SU-DHL-6 (cell line): ENCODE results near the gene ENO3.

ENCODE experiments used
- H2AFZ ChIP-seq: fragments of 200-600 bp; sonication (generic); 2 replicates; pipeline ENCODE4 v1.6.1; 2014; ENCODE audit warnings: low read depth, mild to moderate bottlenecking, moderate library complexity, mixed read lengths, antibody characterized with exemption, low read length; ENCODE audit not compliant: severe bottlenecking
- H3F3A ChIP-seq: fragments of 200-600 bp; shearing (Covaris generic); 2 replicates; pipeline ENCODE4 v1.6.0; 2016; ENCODE audit warnings: antibody characterized with exemption, mild to moderate bottlenecking; ENCODE audit not compliant: insufficient read depth
- H3K27ac ChIP-seq: fragments of 200-600 bp; sonication (generic); 2 replicates; pipeline ENCODE4 v1.5.1; 2016; ENCODE audit warnings: low read depth, mild to moderate bottlenecking, low read length, moderate library complexity, mixed read lengths
- H3K27me3 ChIP-seq: fragments of 200-600 bp; sonication (generic), shearing (Covaris generic); 2 replicates; pipeline ENCODE4 v1.6.0; 2014; ENCODE audit warnings: mild to moderate bottlenecking, low read length
- H3K36me3 ChIP-seq: fragments of 200-600 bp; sonication (generic); 2 replicates; pipeline ENCODE4 v1.6.1; 2014; ENCODE audit warnings: mild to moderate bottlenecking, low read length, mixed read lengths
- H3K4me2 ChIP-seq: fragments of 300-600, 200-600 bp; shearing (Covaris generic), sonication (generic); 2 replicates; pipeline ENCODE4 v1.6.0; 2014; ENCODE audit warnings: low read length, low read depth, mild to moderate bottlenecking; ENCODE audit not compliant: poor library complexity, severe bottlenecking
- H3K4me3 ChIP-seq: fragments of 200-600 bp; sonication (generic); 2 replicates; pipeline ENCODE4 v1.5.1; 2014; ENCODE audit warnings: antibody characterized with exemption, low read length, mild to moderate bottlenecking, mixed read lengths; ENCODE audit not compliant: insufficient read depth, poor library complexity, severe bottlenecking
- H3K79me2 ChIP-seq: fragments of 200-600 bp; sonication (generic); 2 replicates; pipeline ENCODE4 v1.6.1; 2014; ENCODE audit warnings: mild to moderate bottlenecking, low read length, moderate library complexity; ENCODE audit not compliant: insufficient read depth
- H3K9ac ChIP-seq: fragments of 200-600 bp; sonication (generic); 2 replicates; pipeline ENCODE4 v1.7.0; 2014; ENCODE audit warnings: mild to moderate bottlenecking, low read length
- H3K9me2 ChIP-seq: fragments of 200-600 bp; sonication (generic); replicated peaks from 2 replicates; pipeline ENCODE4 v1.6.1; 2014; ENCODE audit warnings: low read length; ENCODE audit not compliant: insufficient read depth
- H3K9me3 ChIP-seq: fragments of 200-600 bp; sonication (generic); 2 replicates; pipeline ENCODE4 v1.6.1; 2014; ENCODE audit warnings: low read length, mixed read lengths; ENCODE audit not compliant: insufficient read depth
- H4K20me1 ChIP-seq: fragments of 200-600 bp; sonication (generic); 2 replicates; pipeline ENCODE4 v1.6.1; 2014; ENCODE audit warnings: low read depth, mild to moderate bottlenecking, antibody characterized with exemption, low read length, moderate library complexity, mixed read lengths
- CTCF ChIP-seq: fragments of 200-600 bp; sonication (generic); IDR thresholded peaks from one replicate; pipeline ENCODE4 v1.5.1; 2017; ENCODE audit warnings: antibody characterized with exemption, mild to moderate bottlenecking, low read length, moderate library complexity; ENCODE audit not compliant: insufficient read depth, poor library complexity, severe bottlenecking
- EZH2phosphoT487 ChIP-seq: fragments of 200-600 bp; sonication (generic), shearing (Covaris generic); conservative IDR thresholded peaks from 2 replicates; pipeline ENCODE4 v1.6.1; 2018; ENCODE audit warnings: mild to moderate bottlenecking, antibody characterized with exemption, low read length, moderate library complexity, mixed read lengths

The ENO3 gene

GRCh38 chr17:4998732-4999429 lies 48.0 kb downstream of the ENO3 start:
- H3K4me2 ChIP-seq = peak overlapping the region; percentile 65
- H4K20me1 ChIP-seq = no peaks in the 10 kb centered on the region
- H3K79me2 ChIP-seq = no peaks in the 10 kb centered on the region
- H3K4me3 ChIP-seq = peak overlapping the region; percentile 88
- no peaks in the 10 kb centered on the region for H3K27me3 ChIP-seq
- no peaks in the 10 kb centered on the region for H3K9me2 ChIP-seq
- no peak overlapping the region for H2AFZ ChIP-seq
- peak overlapping the region; percentile 88 for H3K9ac ChIP-seq
- no peaks in the 10 kb centered on the region for H3K36me3 ChIP-seq
- H3K9me3 ChIP-seq = no peaks in the 10 kb centered on the region
- TF ChIP-seq EZH2phosphoT487 (no peak), CTCF (no peak)
- no peaks in the 10 kb centered on the region for H3F3A ChIP-seq
- H3K27ac ChIP-seq = no peak overlapping the region

GRCh38 chr17:4999430-5000093 lies 48.6 kb downstream of the ENO3 start:
- no peak overlapping the region for H2AFZ ChIP-seq
- H3K36me3 ChIP-seq = no peaks in the 10 kb centered on the region
- no peaks in the 10 kb centered on the region for H4K20me1 ChIP-seq
- H3K9me2 ChIP-seq = no peaks in the 10 kb centered on the region
- no peak overlapping the region for H3K4me3 ChIP-seq
- H3K9me3 ChIP-seq = no peaks in the 10 kb centered on the region
- no peaks in the 10 kb centered on the region for H3F3A ChIP-seq
- peak overlapping the region; percentile 88; the same call in 1 of the 2 replicates for H3K9ac ChIP-seq
- TF ChIP-seq EZH2phosphoT487 (no peak), CTCF (no peak)
- no peaks in the 10 kb centered on the region for H3K27me3 ChIP-seq
- H3K27ac ChIP-seq = no peak overlapping the region
- H3K4me2 ChIP-seq = peak overlapping the region; percentile 65
- no peaks in the 10 kb centered on the region for H3K79me2 ChIP-seq

GRCh38 chr17:5000237-5000639 lies 49.3 kb downstream of the ENO3 start:
- H3K9me3 ChIP-seq = no peaks in the 10 kb centered on the region
- no peak overlapping the region for H3K9ac ChIP-seq
- no peak overlapping the region for H3K4me3 ChIP-seq
- no peak overlapping the region for H3K27ac ChIP-seq
- no peaks in the 10 kb centered on the region for H3K36me3 ChIP-seq
- H2AFZ ChIP-seq = no peak overlapping the region
- H3K9me2 ChIP-seq = no peaks in the 10 kb centered on the region
- no peaks in the 10 kb centered on the region for H3K79me2 ChIP-seq
- no peaks in the 10 kb centered on the region for H3F3A ChIP-seq
- no peak for TF ChIP-seq CTCF
- TF ChIP-seq EZH2phosphoT487 = no peak
- no peaks in the 10 kb centered on the region for H3K27me3 ChIP-seq
- H3K4me2 ChIP-seq = no peak overlapping the region
- no peaks in the 10 kb centered on the region for H4K20me1 ChIP-seq
